Suppressor macrophage treated with lipopolysaccharide for 4 hours (primary cell): Measurements from ENCODE around the gene CLSTN2.

Experiments used
- DNase-seq: peaks from one replicate; pipeline ENCODE4 v3.0.0-alpha.2; 2020

Gene CLSTN2

GRCh38 chr3:140007911-140008869 lies 73.2 kb downstream of the CLSTN2 start:
- no peak for DNase-seq

DNA sequence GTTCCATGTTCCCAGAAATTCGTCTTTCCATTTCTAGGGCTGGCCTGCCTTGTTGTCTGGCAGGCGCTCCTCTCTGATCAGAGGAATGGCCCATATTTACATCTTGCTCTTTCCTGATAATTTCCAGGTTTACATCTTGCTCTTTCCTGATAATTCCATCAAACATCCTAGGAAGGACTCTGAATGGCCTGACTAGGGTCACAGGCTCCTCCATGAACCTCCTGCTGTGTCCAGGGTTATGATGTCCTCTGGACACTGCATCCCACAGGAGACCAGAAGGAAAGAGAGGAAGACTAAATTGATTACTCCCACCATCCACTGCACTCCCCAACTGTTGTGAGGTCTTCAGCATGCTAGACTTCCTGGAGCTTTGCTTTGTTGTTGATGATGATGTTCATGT lies 75.4 kb downstream of the CLSTN2 start:
- no peak for DNase-seq

GRCh38 chr3:140011086-140011485 lies 76.1 kb downstream of the CLSTN2 start:
- no peak for DNase-seq

DNA sequence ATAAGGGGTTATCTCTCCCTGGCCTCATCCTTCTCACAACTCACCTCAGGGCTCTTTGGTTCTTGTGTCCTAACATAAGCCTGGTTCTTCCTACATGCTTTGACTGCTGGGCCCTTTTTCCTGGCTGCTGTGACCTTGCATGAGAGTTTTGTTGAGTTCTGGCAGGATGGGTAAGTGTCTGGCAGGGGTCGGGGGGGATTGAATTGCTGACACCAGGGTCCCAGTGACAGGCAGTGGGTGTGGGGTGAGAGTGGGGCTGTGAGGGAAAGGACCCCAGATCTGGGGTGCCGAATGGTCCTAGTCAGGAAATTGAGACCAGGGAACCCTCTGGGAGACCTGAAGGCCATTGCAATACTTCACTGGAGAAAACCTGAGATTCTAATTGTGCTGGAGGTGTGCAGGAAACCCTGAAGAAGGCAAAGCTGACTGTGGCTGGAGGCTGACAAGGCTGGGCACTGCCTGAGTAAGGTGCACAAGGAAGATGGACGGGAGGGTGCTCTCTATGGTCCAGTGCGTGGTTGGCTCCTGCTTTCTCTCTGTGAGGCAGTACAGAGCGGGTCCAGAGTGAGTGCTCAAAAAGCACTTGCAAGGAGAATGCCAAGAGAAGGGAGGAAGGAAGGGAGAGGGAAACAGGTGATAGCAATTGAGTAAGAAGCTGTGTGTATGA lies 76.8 kb downstream of the CLSTN2 start:
- no peak for DNase-seq

- no peak for DNase-seq
Measured at GRCh38 chr3:140013220-140013619, 78.2 kb downstream of the CLSTN2 start.

- DNase-seq: no peak
Measured at GRCh38 chr3:140014831-140015495, 80.0 kb downstream of the CLSTN2 start.

DNA sequence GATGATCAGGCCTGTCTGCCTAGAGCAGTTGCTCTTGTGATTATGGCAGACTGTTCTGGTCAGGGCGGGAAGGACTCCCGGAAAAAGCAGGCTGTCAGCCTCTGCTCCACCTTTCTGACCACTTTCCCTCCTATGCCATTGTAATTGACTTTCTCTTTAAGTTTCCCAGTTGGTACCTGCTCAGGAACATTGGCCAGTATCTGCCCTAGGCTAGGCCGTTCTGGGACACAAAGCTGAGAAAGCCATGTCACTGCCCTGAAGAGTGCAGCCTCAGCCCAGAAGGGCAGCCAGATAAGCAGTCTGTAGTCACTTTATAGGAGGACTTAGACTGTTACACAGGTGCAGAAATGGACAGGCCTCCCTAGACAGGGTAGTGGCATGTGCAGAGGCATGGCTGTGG lies 80.8 kb downstream of the CLSTN2 start:
- DNase-seq: no peak

GRCh38 chr3:140018556-140018955 lies 83.6 kb downstream of the CLSTN2 start:
- DNase-seq: no peak

- no peak for DNase-seq
Measured at GRCh38 chr3:140019946-140020345, 85.0 kb downstream of the CLSTN2 start.

GRCh38 chr3:140020541-140020940 lies 85.6 kb downstream of the CLSTN2 start:
- DNase-seq: no peak

GRCh38 chr3:140021269-140021668 lies 86.3 kb downstream of the CLSTN2 start:
- DNase-seq: no peak

DNA sequence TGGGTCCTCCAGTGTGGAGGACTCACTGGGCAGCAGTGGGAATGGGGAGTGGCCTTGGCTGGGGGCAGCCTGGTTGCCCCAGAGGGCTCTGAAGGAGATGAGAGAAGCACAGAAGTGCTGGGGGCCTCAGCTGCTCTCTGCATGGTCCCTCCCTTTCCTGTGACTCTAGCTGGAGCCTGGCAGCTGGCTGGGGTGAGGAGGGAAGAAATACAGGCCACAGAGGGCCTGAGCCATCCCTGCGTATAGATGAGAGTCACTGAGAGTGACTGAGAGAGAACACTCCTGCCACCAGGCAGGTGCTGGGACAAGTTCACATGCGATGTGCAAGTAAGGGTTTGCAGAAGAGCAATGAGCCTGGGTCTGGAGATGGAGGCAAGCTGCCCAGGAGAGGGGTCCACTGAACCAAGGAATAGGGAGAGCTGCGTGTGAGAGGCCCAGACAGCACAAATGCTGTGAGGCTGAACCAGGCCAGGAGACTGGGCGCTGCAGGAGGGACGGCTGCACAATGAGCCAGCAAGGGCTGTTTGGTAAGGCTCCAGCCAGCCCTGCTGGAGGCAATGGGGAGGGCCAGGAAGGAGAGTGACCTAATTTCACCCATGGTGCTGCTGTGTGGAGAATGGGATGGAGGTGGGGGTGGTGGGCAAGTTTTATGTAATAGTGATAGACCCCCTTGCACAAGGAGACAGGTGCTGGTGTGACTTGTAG lies 87.2 kb downstream of the CLSTN2 start:
- no peak for DNase-seq

- DNase-seq: no peak
Measured at GRCh38 chr3:140023616-140024530, 88.9 kb downstream of the CLSTN2 start.

DNA sequence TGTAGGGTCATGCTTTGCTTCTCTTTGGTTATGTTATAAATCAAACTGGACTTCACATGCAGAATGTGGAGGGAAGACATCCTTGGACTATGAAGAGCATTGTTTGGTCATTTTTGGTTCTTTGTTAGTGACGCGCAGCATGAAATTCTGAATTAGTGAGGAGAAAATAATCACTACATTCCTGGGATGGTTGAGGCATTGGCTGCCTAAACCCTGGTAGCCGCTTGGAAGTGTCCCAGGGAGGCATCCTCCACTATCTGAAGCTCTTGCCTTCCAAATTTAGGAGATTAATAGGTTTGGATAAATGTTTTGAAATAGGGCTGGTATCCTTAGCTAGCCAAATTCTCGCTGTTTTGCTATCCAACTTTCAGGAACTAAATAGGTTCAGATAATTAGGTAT lies 96.2 kb downstream of the CLSTN2 start:
- no peak for DNase-seq

DNA sequence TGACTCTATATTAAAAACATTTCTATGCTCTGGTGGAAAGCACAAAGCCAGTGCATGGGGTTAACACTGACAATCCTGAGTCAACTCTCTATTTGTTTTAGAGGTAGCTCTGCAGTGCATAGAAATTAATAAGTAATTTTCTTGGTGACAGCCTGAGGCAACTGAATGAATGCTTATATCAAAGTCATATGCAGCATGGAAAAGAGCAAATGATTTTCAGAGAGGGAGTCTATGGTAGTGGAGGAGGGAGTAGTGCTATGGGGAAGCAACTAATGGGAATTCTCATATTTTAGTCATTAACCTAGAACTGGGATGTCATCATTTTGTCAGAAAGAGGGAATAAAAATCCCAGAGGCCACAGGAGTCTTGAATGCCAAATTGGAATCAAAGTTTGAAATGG lies 99.1 kb downstream of the CLSTN2 start:
- no peak for DNase-seq

GRCh38 chr3:140035871-140036270 lies 100.9 kb downstream of the CLSTN2 start:
- DNase-seq: no peak

DNA sequence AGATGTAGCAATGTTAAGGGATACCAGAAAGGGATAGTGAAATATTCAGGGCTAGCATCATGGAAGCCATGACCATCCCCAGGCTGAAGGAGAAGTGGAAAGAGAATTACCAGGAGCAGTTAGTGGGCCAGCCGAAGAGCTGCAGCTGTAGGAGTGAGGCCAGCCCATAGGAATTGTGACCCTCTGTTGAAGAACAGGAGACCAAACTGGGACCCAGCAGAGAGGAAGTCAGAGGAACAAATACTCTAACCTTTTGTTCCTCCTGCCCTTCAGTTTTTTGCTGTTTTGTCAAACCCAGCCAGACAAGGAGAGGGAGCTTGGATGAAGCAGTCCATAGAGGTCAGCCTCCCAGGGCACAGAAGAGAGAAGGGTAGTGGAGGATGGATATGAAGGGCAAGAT lies 115.4 kb downstream of the CLSTN2 start:
- DNase-seq: no peak

GRCh38 chr3:140051019-140051957 lies 116.3 kb downstream of the CLSTN2 start:
- DNase-seq: no peak

DNA sequence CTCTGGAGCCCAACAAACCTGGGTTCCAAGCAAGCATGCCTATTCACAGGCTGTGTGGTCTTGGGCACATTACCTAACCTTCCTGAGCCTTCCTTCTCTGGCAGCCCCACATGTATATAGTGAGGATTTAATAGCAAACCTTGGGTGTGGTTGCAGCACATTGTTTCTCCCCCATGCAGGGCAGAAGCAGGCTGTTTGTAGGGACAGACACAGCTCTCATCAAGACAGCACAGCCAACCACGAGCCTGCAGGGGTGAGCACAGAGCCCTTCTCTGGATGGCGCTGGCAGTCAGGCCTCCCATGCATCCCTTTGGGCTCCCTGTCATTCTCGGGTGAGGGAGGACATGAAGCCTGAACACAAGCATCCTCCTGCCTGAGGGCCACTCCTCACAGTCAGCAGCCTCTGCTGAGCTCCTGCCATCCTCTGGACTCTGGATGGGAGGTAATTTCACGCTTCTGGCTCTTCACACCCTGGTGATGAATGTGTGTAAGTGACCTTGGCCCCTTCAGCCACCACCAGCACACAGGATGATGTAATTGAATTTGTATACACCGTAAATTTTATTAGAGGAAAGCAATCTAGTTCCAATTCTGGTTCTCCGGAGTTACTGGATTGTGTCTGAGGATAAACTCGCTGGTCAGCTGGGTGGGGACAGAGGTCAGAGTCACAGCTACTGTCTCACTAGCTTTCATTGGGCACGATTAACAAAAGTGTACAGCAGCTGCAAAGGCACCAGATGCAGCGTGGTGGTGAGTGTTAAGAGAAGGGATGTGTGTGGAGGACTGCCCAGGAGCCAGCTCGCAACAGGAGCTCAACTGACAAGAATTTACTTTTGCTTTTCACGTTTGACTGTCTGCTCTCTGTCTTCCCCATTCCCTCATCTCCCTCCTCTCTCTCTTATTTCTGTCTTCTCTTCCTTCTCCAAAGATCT lies 118.1 kb downstream of the CLSTN2 start:
- no peak for DNase-seq

DNA sequence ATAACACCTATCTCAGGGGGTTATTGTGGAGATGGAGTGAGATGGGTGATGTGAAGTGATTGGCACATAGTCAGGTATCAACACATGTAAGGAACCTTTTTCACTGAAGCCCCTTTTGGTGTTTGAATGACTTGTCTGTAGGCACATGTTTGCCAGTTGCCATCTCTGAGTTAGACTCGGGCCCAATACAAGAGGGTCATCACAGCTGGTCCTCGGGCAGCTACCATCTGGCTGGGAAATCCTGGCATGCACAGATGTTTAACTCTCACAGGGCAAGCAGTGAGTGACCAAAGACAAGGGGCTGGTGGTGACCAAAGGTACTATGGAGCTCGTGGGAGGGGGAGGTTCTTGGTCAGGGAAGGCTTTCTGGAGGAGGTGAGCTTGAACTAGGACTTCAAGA lies 118.8 kb downstream of the CLSTN2 start:
- DNase-seq: no peak
